NCI-H510A treated with DMSO at 0.1 percent for 48 hours (cell line): Measurements from ENCODE around the gene AHI1.
"Not testable (repeated sequence)": the region's sequence is repeated elsewhere in the genome, so short reads cannot be mapped to it uniquely, and the experiment has no call there.

ENCODE experiments used
- DNase-seq: peaks from one replicate; lab custom pipeline; 2025; lab: John Stamatoyannopoulos, UW

Gene AHI1

GRCh38 chr6:135505648-135506047 lies 8.1 kb upstream of the AHI1 start:
- no peak for DNase-seq

- no peak for DNase-seq
Observed at GRCh38 chr6:135505222-135505621, 7.7 kb upstream of the AHI1 start.

- DNase-seq, result no peak
Observed at GRCh38 chr6:135504734-135505133, 7.2 kb upstream of the AHI1 start.

GRCh38 chr6:135503703-135504475 lies 6.3 kb upstream of the AHI1 start:
- DNase-seq, result no peak

- no peak for DNase-seq
Observed at GRCh38 chr6:135499441-135500340, 2.2 kb upstream of the AHI1 start.

GRCh38 chr6:135498185-135498841 lies 773 bp upstream of the AHI1 start:
- peak; percentile 56 for DNase-seq

GRCh38 chr6:135496800-135497411 lies 634 bp downstream of the AHI1 start:
- no peak for DNase-seq

GRCh38 chr6:135493218-135493961 lies 4.2 kb downstream of the AHI1 start:
- no peak for DNase-seq

- DNase-seq, result no peak
Observed at GRCh38 chr6:135490381-135490780, 7.2 kb downstream of the AHI1 start.

- DNase-seq, result no peak
Observed at GRCh38 chr6:135488023-135488422, 9.5 kb downstream of the AHI1 start.

- not testable (repeated sequence) for DNase-seq
Observed at GRCh38 chr6:135483903-135484302, 13.6 kb downstream of the AHI1 start.

GRCh38 chr6:135481783-135482369 lies 15.7 kb downstream of the AHI1 start:
- DNase-seq, result peak; percentile 10

GRCh38 chr6:135479601-135480000 lies 17.9 kb downstream of the AHI1 start:
- DNase-seq, result no peak

- no peak for DNase-seq
Observed at GRCh38 chr6:135478626-135479025, 18.9 kb downstream of the AHI1 start.

GRCh38 chr6:135475292-135475886 lies 22.2 kb downstream of the AHI1 start:
- no peak for DNase-seq

- DNase-seq, result no peak
Observed at GRCh38 chr6:135474362-135474761, 23.2 kb downstream of the AHI1 start.

GRCh38 chr6:135465903-135466302 lies 31.6 kb downstream of the AHI1 start:
- DNase-seq, result no peak

GRCh38 chr6:135465307-135465706 lies 32.2 kb downstream of the AHI1 start:
- DNase-seq, result no peak

GRCh38 chr6:135464634-135465033 lies 32.9 kb downstream of the AHI1 start:
- no peak for DNase-seq

- DNase-seq, result no peak
Observed at GRCh38 chr6:135461208-135461607, 36.3 kb downstream of the AHI1 start.

- DNase-seq, result no peak
Observed at GRCh38 chr6:135458051-135458450, 39.5 kb downstream of the AHI1 start.
